Measurements from ENCODE around the gene GPX4. TPM values are rescaled to one million over a fixed set of nuclear protein-coding genes. Genes with fewer than 3 reads are reported as not detected.
A peak's percentile ranks its signal among the peaks of the same experiment; 100 is the strongest.

The GPX4 gene
- total and polyA plus RNA-seq, 2 of the 13 experiments (the other 11 are each of a cell fraction or from before 2014, with no cell fraction given): 535 to 613 TPM

- no peak for TF ChIP-seq NR3C1 (CRISPR knock-in tag; IDR thresholded peaks at IDR 0.05)
- TF ChIP-seq SAP130 (CRISPR knock-in tag; IDR thresholded peaks at IDR 0.05; ENCODE audit: low read depth): peak; percentile 44; the same call in 1 of the 2 replicates
- TF ChIP-seq LCORL (IDR thresholded peaks at IDR 0.05): no peak
- no peak for TF ChIP-seq LCORL (CRISPR knock-in tag; IDR thresholded peaks at IDR 0.05)
- no peak for TF ChIP-seq FOXM1 (CRISPR knock-in tag; IDR thresholded peaks at IDR 0.05)
- no peak for TF ChIP-seq REPIN1 (CRISPR knock-in tag; IDR thresholded peaks at IDR 0.05; ENCODE audit: borderline replicate concordance, low read depth)
- peak; percentile 64 for TF ChIP-seq KDM6A (CRISPR knock-in tag; IDR thresholded peaks at IDR 0.05; ENCODE audit: low read depth)
- TF ChIP-seq ZNF619 (CRISPR knock-in tag; IDR thresholded peaks at IDR 0.05): no peak
- TF ChIP-seq ATF7 (IDR thresholded peaks at IDR 0.05): no peak
- TF ChIP-seq ATF7 (CRISPR knock-in tag; IDR thresholded peaks at IDR 0.05): no peak
- no peak for TF ChIP-seq ZNF563 (CRISPR knock-in tag; IDR thresholded peaks at IDR 0.05)
- peak; percentile 84 for TF ChIP-seq GFI1 (CRISPR knock-in tag; IDR thresholded peaks at IDR 0.05; ENCODE audit: borderline replicate concordance)
- no peak for TF ChIP-seq CHCHD3 (CRISPR knock-in tag; IDR thresholded peaks at IDR 0.05)
- TF ChIP-seq NCOA1 (CRISPR knock-in tag; IDR thresholded peaks at IDR 0.05): peak; percentile 53; the same call in 1 of the 2 replicates
- TF ChIP-seq, protein P1, sequence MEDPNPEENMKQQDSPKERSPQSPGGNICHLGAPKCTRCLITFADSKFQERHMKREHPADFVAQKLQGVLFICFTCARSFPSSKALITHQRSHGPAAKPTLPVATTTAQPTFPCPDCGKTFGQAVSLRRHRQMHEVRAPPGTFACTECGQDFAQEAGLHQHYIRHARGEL (CRISPR knock-in tag; IDR thresholded peaks at IDR 0.05): no peak
- peak; percentile 98 for TF ChIP-seq ZMYM3 (CRISPR knock-in tag; IDR thresholded peaks at IDR 0.05)
- no peak for TF ChIP-seq TBX3 (IDR thresholded peaks at IDR 0.05; ENCODE audit: borderline replicate concordance)
- TF ChIP-seq ZZZ3 (CRISPR knock-in tag; IDR thresholded peaks at IDR 0.05; ENCODE audit: borderline replicate concordance): no peak
- peak; percentile 73 for TF ChIP-seq RCOR2 (CRISPR knock-in tag; IDR thresholded peaks at IDR 0.05)
- TF ChIP-seq, protein P2, sequence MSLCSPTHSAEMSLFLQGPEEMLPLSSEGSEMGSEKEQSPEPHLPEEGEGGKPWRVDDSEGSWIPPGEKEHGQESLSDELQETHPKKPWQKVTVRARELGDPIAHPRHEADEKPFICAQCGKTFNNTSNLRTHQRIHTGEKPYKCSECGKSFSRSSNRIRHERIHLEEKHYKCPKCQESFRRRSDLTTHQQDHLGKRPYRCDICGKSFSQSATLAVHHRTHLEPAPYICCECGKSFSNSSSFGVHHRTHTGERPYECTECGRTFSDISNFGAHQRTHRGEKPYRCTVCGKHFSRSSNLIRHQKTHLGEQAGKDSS (CRISPR knock-in tag; IDR thresholded peaks at IDR 0.05; ENCODE audit: borderline replicate concordance, low read depth): no peak
- peak; percentile 81 for TF ChIP-seq RXRA (CRISPR knock-in tag; IDR thresholded peaks at IDR 0.05)
- TF ChIP-seq, protein P3, sequence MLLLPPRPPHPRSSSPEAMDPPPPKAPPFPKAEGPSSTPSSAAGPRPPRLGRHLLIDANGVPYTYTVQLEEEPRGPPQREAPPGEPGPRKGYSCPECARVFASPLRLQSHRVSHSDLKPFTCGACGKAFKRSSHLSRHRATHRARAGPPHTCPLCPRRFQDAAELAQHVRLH (CRISPR knock-in tag; IDR thresholded peaks at IDR 0.05; ENCODE audit: borderline replicate concordance, low read depth): no peak
- TF ChIP-seq ZBTB8A (CRISPR knock-in tag; IDR thresholded peaks at IDR 0.05; ENCODE audit: borderline replicate concordance, low read depth): no peak
- TF ChIP-seq ZNF276 (CRISPR knock-in tag; IDR thresholded peaks at IDR 0.05; ENCODE audit: low read depth): no peak
- TF ChIP-seq MYNN (CRISPR knock-in tag; IDR thresholded peaks at IDR 0.05; ENCODE audit: low read depth): no peak
- TF ChIP-seq, protein P4, sequence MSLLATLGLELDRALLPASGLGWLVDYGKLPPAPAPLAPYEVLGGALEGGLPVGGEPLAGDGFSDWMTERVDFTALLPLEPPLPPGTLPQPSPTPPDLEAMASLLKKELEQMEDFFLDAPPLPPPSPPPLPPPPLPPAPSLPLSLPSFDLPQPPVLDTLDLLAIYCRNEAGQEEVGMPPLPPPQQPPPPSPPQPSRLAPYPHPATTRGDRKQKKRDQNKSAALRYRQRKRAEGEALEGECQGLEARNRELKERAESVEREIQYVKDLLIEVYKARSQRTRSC (CRISPR knock-in tag; IDR thresholded peaks at IDR 0.05; ENCODE audit: low read depth): no peak
- no peak for TF ChIP-seq MEF2D (CRISPR knock-in tag; IDR thresholded peaks at IDR 0.05)
- no peak for TF ChIP-seq AGO1 (IDR thresholded peaks at IDR 0.05; ENCODE audit: low read depth, low read length, poor library complexity, severe bottlenecking)
- TF ChIP-seq HNRNPH1 (optimal IDR thresholded peaks at IDR 0.05; ENCODE audit: low read depth, low read length): no peak
- no peak for TF ChIP-seq ISX (CRISPR knock-in tag; conservative IDR thresholded peaks at IDR 0.05)
- no peak for TF ChIP-seq ZNF367 (CRISPR knock-in tag; IDR thresholded peaks at IDR 0.05; ENCODE audit: borderline replicate concordance)
- TF ChIP-seq DNMT1 (CRISPR knock-in tag; IDR thresholded peaks at IDR 0.05): no peak
Measured at GRCh38 chr19:1097810-1098176, 6.0 kb upstream of the GPX4 start (continued).
